Measurements from ENCODE around the gene TTC16. TPM values are rescaled to one million over a fixed set of nuclear protein-coding genes. Genes with fewer than 3 reads are reported as not detected.

TTC16 gene
- total RNA-seq, 1 donor from 2014 or later: 0.07 TPM

DNA sequence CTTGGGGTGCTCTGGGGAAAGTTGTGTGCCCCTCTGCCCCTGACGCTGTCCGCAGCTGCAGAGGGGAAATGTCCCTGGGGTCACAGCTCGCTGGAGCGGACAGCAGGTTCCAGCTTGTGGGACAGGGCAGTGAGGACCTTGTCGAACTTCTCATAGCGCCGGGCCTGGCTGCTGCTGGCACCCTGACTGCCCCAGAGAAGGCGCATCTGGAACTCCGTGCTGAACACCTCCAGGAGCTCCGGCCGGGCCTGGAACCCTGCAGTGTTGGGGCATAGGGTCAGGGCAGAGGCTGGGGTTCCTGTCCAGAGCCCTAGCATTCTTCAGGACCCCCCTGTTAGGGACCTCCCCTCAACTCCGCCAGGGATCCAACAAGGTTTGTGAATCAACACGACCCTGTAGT is 22.8 kb downstream of the TTC16 start:
- Mint-ChIP-seq H3K27ac (no peak overlapping the region), H3K36me3 (no peaks in the 10 kb centered on the region), H3K27me3 (ENCODE audit: low read depth) (peaks cover 13% of the 10 kb centered on the region), H3K4me3 (no peak overlapping the region), H3K4me1 (peaks cover 21% of the 10 kb centered on the region), H3K9me3 (no peaks in the 10 kb centered on the region)
- DNase-seq (ENCODE audit: low spot score in 2 of 2, unreplicated experiment in 2 of 2): no peak
- TF ChIP-seq, protein P1, sequence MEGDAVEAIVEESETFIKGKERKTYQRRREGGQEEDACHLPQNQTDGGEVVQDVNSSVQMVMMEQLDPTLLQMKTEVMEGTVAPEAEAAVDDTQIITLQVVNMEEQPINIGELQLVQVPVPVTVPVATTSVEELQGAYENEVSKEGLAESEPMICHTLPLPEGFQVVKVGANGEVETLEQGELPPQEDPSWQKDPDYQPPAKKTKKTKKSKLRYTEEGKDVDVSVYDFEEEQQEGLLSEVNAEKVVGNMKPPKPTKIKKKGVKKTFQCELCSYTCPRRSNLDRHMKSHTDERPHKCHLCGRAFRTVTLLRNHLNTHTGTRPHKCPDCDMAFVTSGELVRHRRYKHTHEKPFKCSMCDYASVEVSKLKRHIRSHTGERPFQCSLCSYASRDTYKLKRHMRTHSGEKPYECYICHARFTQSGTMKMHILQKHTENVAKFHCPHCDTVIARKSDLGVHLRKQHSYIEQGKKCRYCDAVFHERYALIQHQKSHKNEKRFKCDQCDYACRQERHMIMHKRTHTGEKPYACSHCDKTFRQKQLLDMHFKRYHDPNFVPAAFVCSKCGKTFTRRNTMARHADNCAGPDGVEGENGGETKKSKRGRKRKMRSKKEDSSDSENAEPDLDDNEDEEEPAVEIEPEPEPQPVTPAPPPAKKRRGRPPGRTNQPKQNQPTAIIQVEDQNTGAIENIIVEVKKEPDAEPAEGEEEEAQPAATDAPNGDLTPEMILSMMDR (IDR thresholded peaks at IDR 0.05; ENCODE audit: unreplicated experiment): no peak

DNA sequence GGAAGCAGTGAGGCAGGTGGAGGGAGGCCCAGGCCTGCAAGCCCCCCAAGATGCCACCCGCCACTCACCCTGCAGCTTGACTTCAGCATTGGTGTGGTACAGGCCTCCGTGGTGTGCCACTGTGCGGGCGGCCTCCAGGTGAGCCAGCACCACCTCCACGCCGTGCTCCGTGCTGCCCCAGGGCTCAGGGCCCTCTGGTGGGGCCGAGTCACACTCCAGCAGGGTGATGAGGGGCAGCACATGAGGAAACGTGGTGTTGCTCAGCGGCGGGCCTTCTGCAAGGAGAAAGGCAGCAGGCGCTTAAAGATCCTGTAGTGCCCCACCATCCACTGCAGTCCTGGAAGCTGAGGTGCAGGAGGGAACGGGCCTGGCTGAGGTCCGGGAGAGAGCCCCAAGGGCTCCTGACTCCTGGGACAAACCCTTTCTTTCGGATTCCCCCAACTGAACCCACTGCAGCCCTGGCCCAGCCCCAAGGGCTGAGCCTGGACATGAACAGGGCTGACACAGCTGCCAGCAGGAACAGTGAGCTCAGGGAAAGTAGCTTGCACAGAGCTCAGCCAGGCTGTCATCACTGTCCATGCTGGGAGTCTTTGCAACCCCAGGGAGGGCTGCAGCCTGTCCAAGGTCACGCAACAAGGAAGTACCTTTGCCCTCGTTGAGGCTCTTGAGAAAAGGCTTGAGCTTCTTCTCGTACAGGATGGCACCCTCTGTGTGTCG is 23.9 kb downstream of the TTC16 start:
- Mint-ChIP-seq H3K27ac (no peak overlapping the region), H3K4me3 (no peak overlapping the region), H3K27me3 (ENCODE audit: low read depth) (peaks cover 13% of the 10 kb centered on the region), H3K9me3 (no peaks in the 10 kb centered on the region), H3K4me1 (peaks cover 13% of the 10 kb centered on the region), H3K36me3 (no peaks in the 10 kb centered on the region)
- DNase-seq (ENCODE audit: low spot score in 2 of 2, unreplicated experiment in 2 of 2): no peak
- TF ChIP-seq, protein P1 (IDR thresholded peaks at IDR 0.05; ENCODE audit: unreplicated experiment): no peak

- Mint-ChIP-seq H3K4me3 (peak overlapping the region; percentile 63), H3K27me3 (ENCODE audit: low read depth) (peaks cover 12% of the 10 kb centered on the region), H3K4me1 (peaks cover 13% of the 10 kb centered on the region), H3K27ac (peak overlapping the region; percentile 59), H3K36me3 (no peaks in the 10 kb centered on the region), H3K9me3 (no peaks in the 10 kb centered on the region)
- TF ChIP-seq, protein P1 (IDR thresholded peaks at IDR 0.05; ENCODE audit: unreplicated experiment): no peak
- DNase-seq (ENCODE audit: low spot score in 2 of 2, unreplicated experiment in 2 of 2): no peak
These were observed 26.1 kb downstream of the TTC16 start for GRCh38 chr9:127741831-127742434.

- peak overlapping the region; percentile 59 for H3K27ac Mint-ChIP-seq
- H3K9me3 Mint-ChIP-seq: no peaks in the 10 kb centered on the region
- TF ChIP-seq, protein P1 (IDR thresholded peaks at IDR 0.05; ENCODE audit: unreplicated experiment): no peak
- DNase-seq (ENCODE audit: low spot score in 2 of 2, unreplicated experiment in 2 of 2): peak; percentile 71 to 83
- H3K27me3 Mint-ChIP-seq (ENCODE audit: low read depth): peaks cover 17% of the 10 kb centered on the region
- no peaks in the 10 kb centered on the region for H3K36me3 Mint-ChIP-seq
- H3K4me1 Mint-ChIP-seq: peaks cover 13% of the 10 kb centered on the region
- peak overlapping the region; percentile 63 for H3K4me3 Mint-ChIP-seq
These were observed 26.7 kb downstream of the TTC16 start for GRCh38 chr9:127742435-127743088.

- H3K4me1 Mint-ChIP-seq: peaks cover 13% of the 10 kb centered on the region
- no peak for DNase-seq (ENCODE audit: low spot score in 2 of 2, unreplicated experiment in 2 of 2)
These were observed 28.7 kb downstream of the TTC16 start for GRCh38 chr9:127744398-127745110.

More at GRCh38 chr9:127744398-127745110, 28.7 kb downstream of the TTC16 start:
- TF ChIP-seq, protein P1 (IDR thresholded peaks at IDR 0.05; ENCODE audit: unreplicated experiment): no peak
- H3K36me3 Mint-ChIP-seq: no peaks in the 10 kb centered on the region
- H3K9me3 Mint-ChIP-seq: no peaks in the 10 kb centered on the region
- no peak overlapping the region for H3K27ac Mint-ChIP-seq
- peaks cover 23% of the 10 kb centered on the region for H3K27me3 Mint-ChIP-seq (ENCODE audit: low read depth)
- H3K4me3 Mint-ChIP-seq: no peak overlapping the region
